Erythroblast (primary cell): ENCODE data around the gene PIH1D1.

Source experiments
- GATA1 ChIP-seq: IDR thresholded peaks from 2 replicates; pipeline ENCODE4 v1.6.1; 2011; ENCODE audit warnings: low read depth, mild to moderate bottlenecking, control low read depth, low read length, moderate library complexity
- POLR2A ChIP-seq: IDR thresholded peaks from 2 replicates; pipeline ENCODE4 v1.6.1; 2011; ENCODE audit warnings: mild to moderate bottlenecking, low read length

- TF ChIP-seq POLR2A, result no peak
- TF ChIP-seq GATA1, result no peak
Measured at GRCh38 chr19:49459388-49459787, 7.8 kb upstream of the PIH1D1 start.
